ENCODE measurements around the gene PIK3R5.
A peak's percentile ranks its signal among the peaks of the same experiment; 100 is the strongest.

PIK3R5 gene

GRCh38 chr17:8894673-8895578 is 70.6 kb downstream of the PIK3R5 start:
- DNase-seq (ENCODE audit: low spot score), result peak; percentile 51

DNA sequence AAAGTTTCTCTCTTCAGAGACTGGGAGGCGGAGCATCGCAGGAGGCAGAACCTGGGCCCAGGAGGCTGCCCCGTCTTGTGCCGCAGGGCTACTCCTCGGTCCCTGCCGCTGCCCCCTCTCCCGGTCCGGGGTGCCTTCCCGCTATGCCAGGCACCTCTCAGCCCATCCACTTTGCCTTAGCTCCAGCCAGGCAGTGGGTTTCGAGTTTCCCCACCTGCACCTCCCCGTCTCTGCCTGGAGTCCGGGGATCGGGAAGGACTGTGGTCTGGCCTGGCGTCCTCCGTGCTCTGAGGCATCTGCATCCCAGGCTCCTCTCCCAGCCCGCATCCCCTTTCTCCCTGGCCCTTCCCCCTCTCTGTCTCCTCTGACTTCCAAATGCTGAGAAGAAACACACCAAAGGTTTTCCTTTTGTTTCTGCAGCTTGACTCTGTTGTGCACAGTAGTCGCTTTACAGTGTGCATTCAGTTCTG is 71.3 kb downstream of the PIK3R5 start:
- DNase-seq (ENCODE audit: low spot score), result no peak

- no peak for DNase-seq (ENCODE audit: low spot score)
Observed at GRCh38 chr17:8893621-8894201, 71.8 kb downstream of the PIK3R5 start.

- no peak for DNase-seq (ENCODE audit: low spot score)
Observed at GRCh38 chr17:8893059-8893458, 72.4 kb downstream of the PIK3R5 start.

DNA sequence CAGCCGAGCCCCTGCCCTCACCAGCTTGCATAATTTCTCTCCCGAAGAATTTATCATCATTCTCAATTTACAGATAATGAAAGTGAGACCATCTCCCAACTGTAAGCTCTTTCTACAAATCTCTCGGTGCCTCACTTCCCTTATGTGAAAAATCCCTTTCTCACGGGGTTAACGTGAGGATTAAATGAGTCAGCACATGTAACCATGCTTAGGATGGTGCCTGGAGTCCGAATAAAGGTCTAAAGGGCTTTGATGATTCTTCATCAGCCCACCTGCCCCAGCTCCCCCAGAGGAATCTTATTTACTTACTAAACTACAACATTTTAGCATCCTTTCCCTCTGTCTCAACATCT is 73.2 kb downstream of the PIK3R5 start:
- no peak for DNase-seq (ENCODE audit: low spot score)

DNA sequence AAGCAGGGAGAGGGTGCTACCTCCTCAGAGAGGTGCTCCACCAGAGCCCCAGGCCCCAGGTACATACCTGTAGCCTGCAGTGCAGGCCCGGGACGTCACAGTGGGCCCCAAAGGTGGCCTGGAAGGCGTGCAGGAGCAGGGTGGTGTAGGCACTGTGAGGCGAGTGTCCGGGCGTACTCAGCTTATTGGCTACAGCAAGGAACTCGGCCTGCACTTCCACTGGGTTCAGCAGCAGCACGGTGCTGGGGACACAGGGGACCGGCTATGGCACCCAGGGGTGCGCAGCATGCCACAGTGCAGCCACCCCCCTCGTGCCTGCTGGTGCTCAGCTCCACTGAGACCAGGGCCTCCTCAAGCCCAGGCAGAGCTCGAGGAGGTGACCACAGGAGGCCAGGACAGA is 74.8 kb downstream of the PIK3R5 start:
- no peak for DNase-seq (ENCODE audit: low spot score)

DNA sequence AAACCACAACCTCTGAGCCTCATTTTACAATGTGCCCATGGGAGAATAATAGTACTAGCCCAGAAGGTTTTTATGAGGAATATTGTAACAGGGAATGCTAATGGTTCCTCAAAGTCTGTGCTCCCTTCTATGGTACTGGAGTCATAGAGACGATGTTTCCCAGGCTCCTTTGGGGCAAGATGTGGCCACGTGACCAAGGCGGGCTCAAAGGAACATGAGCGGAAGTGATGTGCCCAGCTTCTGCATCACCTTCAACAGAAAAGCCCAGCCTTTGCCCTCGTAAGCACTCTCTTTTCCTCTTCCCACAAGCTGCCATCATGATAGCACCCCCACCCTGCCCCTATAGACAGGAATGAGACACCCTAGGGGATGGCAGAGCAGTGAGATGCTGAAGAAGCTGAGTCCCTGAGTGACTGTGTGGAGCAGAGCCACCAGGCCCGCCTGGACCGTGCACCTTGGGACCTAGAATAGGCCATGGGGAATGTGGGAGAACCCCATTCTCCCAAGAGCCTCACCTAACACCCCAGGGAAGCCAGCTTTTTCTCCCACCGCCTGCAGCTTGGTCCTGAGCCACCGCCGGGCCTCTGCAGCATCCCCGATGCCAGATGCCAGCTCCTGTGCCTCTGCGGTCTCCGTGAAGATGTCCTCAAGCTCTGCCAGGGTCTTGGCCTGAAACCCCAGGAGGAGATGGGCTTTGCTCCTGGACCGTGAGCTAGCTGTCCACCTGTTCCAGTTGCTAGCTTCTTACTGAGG is 75.9 kb downstream of the PIK3R5 start:
- no peak for DNase-seq (ENCODE audit: low spot score)

- peak; percentile 34 for DNase-seq (ENCODE audit: low spot score)
Observed at GRCh38 chr17:8888704-8889302, 76.7 kb downstream of the PIK3R5 start.

- no peak for DNase-seq (ENCODE audit: low spot score)
Observed at GRCh38 chr17:8887834-8888703, 77.4 kb downstream of the PIK3R5 start.

GRCh38 chr17:8887301-8887700 is 78.2 kb downstream of the PIK3R5 start:
- DNase-seq (ENCODE audit: low spot score), result no peak

- DNase-seq (ENCODE audit: low spot score), result no peak
Observed at GRCh38 chr17:8885967-8886684, 79.4 kb downstream of the PIK3R5 start.

- peak; percentile 11 for DNase-seq (ENCODE audit: low spot score)
Observed at GRCh38 chr17:8885163-8885966, 80.1 kb downstream of the PIK3R5 start.

- no peak for DNase-seq (ENCODE audit: low spot score)
Observed at GRCh38 chr17:8884336-8884990, 81.0 kb downstream of the PIK3R5 start.

- DNase-seq (ENCODE audit: low spot score), result no peak
Observed at GRCh38 chr17:8883353-8883752, 82.2 kb downstream of the PIK3R5 start.

- no peak for DNase-seq (ENCODE audit: low spot score)
Observed at GRCh38 chr17:8881606-8882005, 83.9 kb downstream of the PIK3R5 start.

DNA sequence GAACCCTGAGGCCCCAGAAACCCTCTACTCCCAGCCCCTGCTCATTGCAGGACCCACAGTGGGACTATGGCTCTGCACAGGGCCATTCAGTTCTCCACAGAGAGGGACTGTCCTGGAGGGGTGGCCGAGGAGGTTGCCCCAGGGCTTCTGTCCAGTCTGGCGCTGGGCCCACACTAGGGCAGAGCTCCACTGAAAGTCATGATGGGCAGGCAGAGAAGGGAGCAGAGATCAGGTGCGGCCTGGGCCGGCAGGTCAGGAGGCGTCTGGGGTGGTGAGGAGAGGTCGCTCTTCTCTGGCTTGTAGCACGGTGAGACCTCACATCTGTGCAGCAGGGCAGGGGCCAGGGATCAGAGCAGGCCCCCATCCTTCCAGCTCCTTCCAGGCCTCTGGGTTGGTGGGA is 85.0 kb downstream of the PIK3R5 start:
- no peak for DNase-seq (ENCODE audit: low spot score)

DNA sequence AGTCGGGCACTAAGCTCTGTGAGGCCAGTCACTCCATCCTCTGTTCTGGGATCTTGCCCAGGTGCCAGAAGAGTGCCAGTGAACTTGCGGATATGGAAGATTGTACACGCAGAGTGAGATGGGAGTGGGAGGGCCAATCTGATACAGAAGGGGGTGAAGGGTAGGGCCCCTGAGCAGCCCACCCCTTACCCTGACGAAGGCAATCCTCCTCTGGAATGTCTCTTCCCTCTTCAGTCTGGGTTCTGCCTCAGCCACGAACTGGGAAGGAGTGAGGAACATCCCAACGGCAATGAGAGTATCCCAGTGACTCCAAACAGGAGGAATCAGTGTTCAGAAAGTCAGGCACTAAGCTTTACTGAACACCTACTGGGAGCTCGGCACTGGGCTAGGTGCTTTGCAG is 86.1 kb downstream of the PIK3R5 start:
- DNase-seq (ENCODE audit: low spot score), result no peak

DNA sequence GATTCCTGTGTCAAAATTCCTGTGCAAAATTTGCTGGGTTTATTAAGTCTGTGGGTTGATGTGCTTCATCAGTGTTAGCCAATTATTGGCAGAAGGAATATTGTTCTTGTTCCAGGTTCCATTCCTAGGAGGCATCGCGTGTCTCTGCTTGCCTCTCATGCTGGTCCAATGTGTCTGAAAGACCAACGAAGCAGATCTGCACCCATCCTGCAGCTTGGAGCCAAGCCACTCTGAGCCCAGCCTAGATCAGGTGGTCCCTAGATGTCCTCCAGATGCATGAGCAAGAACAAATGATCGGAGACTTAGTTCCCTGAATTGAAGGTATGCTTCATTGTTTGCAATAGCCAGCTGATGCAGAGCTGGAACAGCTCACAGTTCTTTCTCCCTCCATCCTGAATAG is 87.5 kb downstream of the PIK3R5 start:
- DNase-seq (ENCODE audit: low spot score), result no peak

- DNase-seq (ENCODE audit: low spot score), result no peak
Observed at GRCh38 chr17:8875957-8876356, 89.5 kb downstream of the PIK3R5 start.

Measured in kidney capillary endothelial cell (primary cell).